Testis (tissue), 2 donors: ENCODE data around the gene IGSF21.

Source experiments
- CTCF ChIP-seq, 3 experiments: fragments of 450-650 bp in 2 of 3; fragments of 200-600 bp in 1 of 3; sonication (generic) in 1 of 3; IDR thresholded peaks; one replicate each; pipeline ENCODE4 v1.5.1; 2016 to 2019; ENCODE audit warnings: antibody characterized with exemption in 3 of 3, mild to moderate bottlenecking in 2 of 3, moderate library complexity in 1 of 3
- POLR2A ChIP-seq: fragments of 450-650 bp; IDR thresholded peaks from one replicate; pipeline ENCODE4 v1.6.1; 2017; ENCODE audit warnings: antibody characterized with exemption, mild to moderate bottlenecking, moderate library complexity

GRCh38 chr1:18104546-18105100 is 3.0 kb upstream of the IGSF21 start:
- TF ChIP-seq CTCF (IDR thresholded peaks at IDR 0.05) (no peak), POLR2A (no peak)
